ENCODE measurements around the gene EFR3B. TPM values are rescaled to one million over a fixed set of nuclear protein-coding genes. Genes with fewer than 3 reads are reported as not detected.

Gene EFR3B
- polyA plus RNA-seq, 2 of the 4 experiments (the other 2 are of a cell fraction) = 6.5 to 12.5 TPM

DNA sequence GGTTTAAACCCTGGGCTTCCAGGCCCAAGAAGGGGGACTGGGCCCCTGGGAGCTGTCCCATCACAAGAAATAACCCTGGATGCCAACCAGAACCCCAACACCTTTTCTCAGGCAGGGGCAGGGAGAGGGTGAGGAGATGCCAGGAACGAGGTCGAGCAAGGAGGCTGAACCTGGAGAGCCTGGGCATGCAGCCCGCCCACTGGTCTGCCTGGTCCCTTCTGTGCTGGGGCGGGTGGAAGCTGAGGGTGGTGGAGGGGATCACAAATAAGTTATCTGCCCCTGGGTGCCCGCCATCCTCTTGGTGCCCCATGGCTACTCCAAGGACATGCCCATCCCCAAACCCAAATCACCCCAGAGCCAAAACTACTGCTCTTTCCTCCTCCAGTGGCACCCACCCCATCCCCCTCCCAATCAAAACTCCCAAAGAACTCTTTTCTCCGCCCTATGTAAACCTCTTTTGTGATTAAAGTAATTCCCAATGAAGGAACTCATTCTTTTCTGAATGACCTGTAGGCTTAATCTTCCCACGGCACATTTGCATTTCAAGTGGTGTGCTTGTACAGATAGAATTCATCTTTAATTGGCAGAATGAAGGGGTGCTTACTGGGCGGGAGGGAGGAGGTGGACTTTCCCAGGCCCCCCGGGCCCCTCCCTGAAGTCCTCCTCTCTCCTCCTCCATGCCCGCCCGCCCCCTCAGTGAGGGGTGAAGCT is 47.9 kb downstream of the EFR3B start:
- ATAC-seq (no peak), FAIRE-seq (no peak), DNase-seq (ENCODE audit: low read depth in 1 of 2, low spot score in 1 of 2) (no peak)
- Histone ChIP-seq H3K4me3 (no peak overlapping the region), H3K4me1 (no peaks in the 10 kb centered on the region), H3K27ac (no peak overlapping the region), H3K9me3 (no peaks in the 10 kb centered on the region), H3K4me2 (no peak overlapping the region)
- ChIA-PET CTCF (interaction anchor here (0.8 to 3.6 kb wide), 3 partner anchors 82 to 620 kb away, joined by 3 to 20 read pairs (median 3); no protein-coding TSS in a partner anchor), POLR2A (no interaction called here)
- TF ChIP-seq CHD2 (IDR thresholded peaks at IDR 0.05; ENCODE audit: low read length, partially characterized antibody) (no peak), FOSB (CRISPR knock-in tag; IDR thresholded peaks at IDR 0.05) (no peak), ZNF302 (CRISPR knock-in tag; IDR thresholded peaks at IDR 0.05) (no peak), BHLHE40 (IDR thresholded peaks at IDR 0.05; ENCODE audit: low read depth, low read length) (no peak), HOXA7 (CRISPR knock-in tag; IDR thresholded peaks at IDR 0.05) (no peak), RNF2 (IDR thresholded peaks at IDR 0.05; ENCODE audit: borderline replicate concordance, low read depth) (no peak), POLR2A (IDR thresholded peaks at IDR 0.05; ENCODE audit: low read length) (no peak), NPAS2 (CRISPR knock-in tag; IDR thresholded peaks at IDR 0.05; ENCODE audit: borderline replicate concordance) (no peak), KDM5A (IDR thresholded peaks at IDR 0.05) (no peak), POLR2AphosphoS2 (conservative IDR thresholded peaks at IDR 0.05; ENCODE audit: low read length) (no peak), TFCP2L1 (CRISPR knock-in tag; IDR thresholded peaks at IDR 0.05) (no peak)
- TF ChIP-seq, protein P1, sequence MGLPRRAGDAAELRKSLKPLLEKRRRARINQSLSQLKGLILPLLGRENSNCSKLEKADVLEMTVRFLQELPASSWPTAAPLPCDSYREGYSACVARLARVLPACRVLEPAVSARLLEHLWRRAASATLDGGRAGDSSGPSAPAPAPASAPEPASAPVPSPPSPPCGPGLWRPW (IDR thresholded peaks at IDR 0.05) = no peak
- TF ChIP-seq, protein P2, sequence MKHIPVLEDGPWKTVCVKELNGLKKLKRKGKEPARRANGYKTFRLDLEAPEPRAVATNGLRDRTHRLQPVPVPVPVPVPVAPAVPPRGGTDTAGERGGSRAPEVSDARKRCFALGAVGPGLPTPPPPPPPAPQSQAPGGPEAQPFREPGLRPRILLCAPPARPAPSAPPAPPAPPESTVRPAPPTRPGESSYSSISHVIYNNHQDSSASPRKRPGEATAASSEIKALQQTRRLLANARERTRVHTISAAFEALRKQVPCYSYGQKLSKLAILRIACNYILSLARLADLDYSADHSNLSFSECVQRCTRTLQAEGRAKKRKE (CRISPR knock-in tag; IDR thresholded peaks at IDR 0.05; ENCODE audit: low read depth) = no peak
- TF ChIP-seq, protein P3, sequence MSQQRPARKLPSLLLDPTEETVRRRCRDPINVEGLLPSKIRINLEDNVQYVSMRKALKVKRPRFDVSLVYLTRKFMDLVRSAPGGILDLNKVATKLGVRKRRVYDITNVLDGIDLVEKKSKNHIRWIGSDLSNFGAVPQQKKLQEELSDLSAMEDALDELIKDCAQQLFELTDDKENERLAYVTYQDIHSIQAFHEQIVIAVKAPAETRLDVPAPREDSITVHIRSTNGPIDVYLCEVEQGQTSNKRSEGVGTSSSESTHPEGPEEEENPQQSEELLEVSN (IDR thresholded peaks at IDR 0.05; ENCODE audit: borderline replicate concordance, low read depth) = no peak
- TF ChIP-seq, protein P4, sequence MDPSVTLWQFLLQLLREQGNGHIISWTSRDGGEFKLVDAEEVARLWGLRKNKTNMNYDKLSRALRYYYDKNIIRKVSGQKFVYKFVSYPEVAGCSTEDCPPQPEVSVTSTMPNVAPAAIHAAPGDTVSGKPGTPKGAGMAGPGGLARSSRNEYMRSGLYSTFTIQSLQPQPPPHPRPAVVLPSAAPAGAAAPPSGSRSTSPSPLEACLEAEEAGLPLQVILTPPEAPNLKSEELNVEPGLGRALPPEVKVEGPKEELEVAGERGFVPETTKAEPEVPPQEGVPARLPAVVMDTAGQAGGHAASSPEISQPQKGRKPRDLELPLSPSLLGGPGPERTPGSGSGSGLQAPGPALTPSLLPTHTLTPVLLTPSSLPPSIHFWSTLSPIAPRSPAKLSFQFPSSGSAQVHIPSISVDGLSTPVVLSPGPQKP (IDR thresholded peaks at IDR 0.05; ENCODE audit: low read depth, low read length) = no peak
- TF ChIP-seq, protein P5, sequence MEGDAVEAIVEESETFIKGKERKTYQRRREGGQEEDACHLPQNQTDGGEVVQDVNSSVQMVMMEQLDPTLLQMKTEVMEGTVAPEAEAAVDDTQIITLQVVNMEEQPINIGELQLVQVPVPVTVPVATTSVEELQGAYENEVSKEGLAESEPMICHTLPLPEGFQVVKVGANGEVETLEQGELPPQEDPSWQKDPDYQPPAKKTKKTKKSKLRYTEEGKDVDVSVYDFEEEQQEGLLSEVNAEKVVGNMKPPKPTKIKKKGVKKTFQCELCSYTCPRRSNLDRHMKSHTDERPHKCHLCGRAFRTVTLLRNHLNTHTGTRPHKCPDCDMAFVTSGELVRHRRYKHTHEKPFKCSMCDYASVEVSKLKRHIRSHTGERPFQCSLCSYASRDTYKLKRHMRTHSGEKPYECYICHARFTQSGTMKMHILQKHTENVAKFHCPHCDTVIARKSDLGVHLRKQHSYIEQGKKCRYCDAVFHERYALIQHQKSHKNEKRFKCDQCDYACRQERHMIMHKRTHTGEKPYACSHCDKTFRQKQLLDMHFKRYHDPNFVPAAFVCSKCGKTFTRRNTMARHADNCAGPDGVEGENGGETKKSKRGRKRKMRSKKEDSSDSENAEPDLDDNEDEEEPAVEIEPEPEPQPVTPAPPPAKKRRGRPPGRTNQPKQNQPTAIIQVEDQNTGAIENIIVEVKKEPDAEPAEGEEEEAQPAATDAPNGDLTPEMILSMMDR (IDR thresholded peaks at IDR 0.05) = no peak
- 87% methylated on average over 11 of the region's 11 CpGs for WGBS (ENCODE audit: missing lambda C conversion rate)

DNA sequence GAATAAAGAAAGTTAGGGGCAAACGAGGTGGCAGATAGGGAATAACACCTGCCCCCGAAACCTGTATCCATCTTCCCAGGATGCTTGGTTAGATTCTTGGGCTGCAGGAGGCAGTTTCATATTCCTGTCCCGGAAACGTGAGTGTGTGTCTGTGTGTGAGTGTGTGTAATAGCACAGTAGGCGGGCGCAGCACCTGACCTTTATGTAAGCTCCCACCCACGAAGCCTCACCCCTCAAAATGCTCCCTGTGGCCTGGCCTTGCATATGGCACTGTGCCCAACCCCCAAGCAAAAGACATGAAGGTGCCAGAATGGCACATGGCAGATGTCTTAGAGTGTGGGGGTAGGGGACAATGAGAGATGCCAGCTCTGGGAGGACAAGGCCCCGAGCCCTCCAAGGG is 48.9 kb downstream of the EFR3B start:
- TF ChIP-seq, protein P6, sequence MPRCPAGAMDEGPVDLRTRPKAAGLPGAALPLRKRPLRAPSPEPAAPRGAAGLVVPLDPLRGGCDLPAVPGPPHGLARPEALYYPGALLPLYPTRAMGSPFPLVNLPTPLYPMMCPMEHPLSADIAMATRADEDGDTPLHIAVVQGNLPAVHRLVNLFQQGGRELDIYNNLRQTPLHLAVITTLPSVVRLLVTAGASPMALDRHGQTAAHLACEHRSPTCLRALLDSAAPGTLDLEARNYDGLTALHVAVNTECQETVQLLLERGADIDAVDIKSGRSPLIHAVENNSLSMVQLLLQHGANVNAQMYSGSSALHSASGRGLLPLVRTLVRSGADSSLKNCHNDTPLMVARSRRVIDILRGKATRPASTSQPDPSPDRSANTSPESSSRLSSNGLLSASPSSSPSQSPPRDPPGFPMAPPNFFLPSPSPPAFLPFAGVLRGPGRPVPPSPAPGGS (IDR thresholded peaks at IDR 0.05) = no peak
- no peak for TF ChIP-seq SREBF2 (IDR thresholded peaks at IDR 0.05)
- TF ChIP-seq ESRRA (IDR thresholded peaks at IDR 0.05; ENCODE audit: borderline replicate concordance, low read length) = no peak
- TF ChIP-seq, protein P3 (IDR thresholded peaks at IDR 0.05; ENCODE audit: borderline replicate concordance, low read depth) = no peak
- no peak for TF ChIP-seq RNF2 (IDR thresholded peaks at IDR 0.05; ENCODE audit: borderline replicate concordance, low read depth)
- TF ChIP-seq JUN (IDR thresholded peaks at IDR 0.05) = no peak
- TF ChIP-seq, protein P7, sequence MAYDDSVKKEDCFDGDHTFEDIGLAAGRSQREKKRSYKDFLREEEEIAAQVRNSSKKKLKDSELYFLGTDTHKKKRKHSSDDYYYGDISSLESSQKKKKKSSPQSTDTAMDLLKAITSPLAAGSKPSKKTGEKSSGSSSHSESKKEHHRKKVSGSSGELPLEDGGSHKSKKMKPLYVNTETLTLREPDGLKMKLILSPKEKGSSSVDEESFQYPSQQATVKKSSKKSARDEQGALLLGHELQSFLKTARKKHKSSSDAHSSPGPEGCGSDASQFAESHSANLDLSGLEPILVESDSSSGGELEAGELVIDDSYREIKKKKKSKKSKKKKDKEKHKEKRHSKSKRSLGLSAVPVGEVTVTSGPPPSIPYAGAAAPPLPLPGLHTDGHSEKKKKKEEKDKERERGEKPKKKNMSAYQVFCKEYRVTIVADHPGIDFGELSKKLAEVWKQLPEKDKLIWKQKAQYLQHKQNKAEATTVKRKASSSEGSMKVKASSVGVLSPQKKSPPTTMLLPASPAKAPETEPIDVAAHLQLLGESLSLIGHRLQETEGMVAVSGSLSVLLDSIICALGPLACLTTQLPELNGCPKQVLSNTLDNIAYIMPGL (CRISPR knock-in tag; IDR thresholded peaks at IDR 0.05; ENCODE audit: borderline replicate concordance) = no peak
- TF ChIP-seq ZFP36 (IDR thresholded peaks at IDR 0.05; ENCODE audit: borderline replicate concordance, partially characterized antibody) = no peak
- no peak for TF ChIP-seq POLR2AphosphoS2 (conservative IDR thresholded peaks at IDR 0.05; ENCODE audit: low read length)
- TF ChIP-seq HDAC2 (IDR thresholded peaks at IDR 0.05) = no peak
- no peak for TF ChIP-seq EP300 (IDR thresholded peaks at IDR 0.05)
- no peak for TF ChIP-seq CBX8 (IDR thresholded peaks at IDR 0.05)
- no peak for TF ChIP-seq HOXB13 (CRISPR knock-in tag; IDR thresholded peaks at IDR 0.05; ENCODE audit: low read depth)
- no peak for TF ChIP-seq GATA3 (IDR thresholded peaks at IDR 0.05; ENCODE audit: borderline replicate concordance)
- TF ChIP-seq RCOR1 (IDR thresholded peaks at IDR 0.05; ENCODE audit: low read depth, low read length) = no peak
- Histone ChIP-seq H3K4me1 (no peaks in the 10 kb centered on the region), H3K4me3 (no peak overlapping the region), H3K27ac (no peak overlapping the region), H3K9me3 (no peaks in the 10 kb centered on the region), H3K4me2 (no peak overlapping the region)
- FAIRE-seq = no peak
- DNase-seq (ENCODE audit: low read depth in 1 of 2, low spot score in 1 of 2) = no peak
- ATAC-seq = no peak
- 83% methylated on average over 8 of the region's 8 CpGs for WGBS (ENCODE audit: missing lambda C conversion rate)
- ChIA-PET CTCF (no interaction called here), POLR2A (no interaction called here)
